ENCODE measurements around the gene C9orf50. TPM values are rescaled to one million over a fixed set of nuclear protein-coding genes. Genes with fewer than 3 reads are reported as not detected.

Gene C9orf50
- total RNA-seq, 4 donors from 2014 or later, result not detected

GRCh38 chr9:129562917-129563316, 58.0 kb downstream of the C9orf50 start:
- Histone ChIP-seq H3K9me3 (no peaks in the 10 kb centered on the region), H3K36me3 (no peaks in the 10 kb centered on the region), H3K27me3 (peaks cover 0 to under 1% (median 0%) of the 10 kb centered on the region in 4 donors), H3K4me1 (peaks cover 3 to 28% (median 7%) of the 10 kb centered on the region in 3 donors), H3K4me3 (no peak overlapping the region), H3K27ac (no peak overlapping the region)
- TF ChIP-seq CTCF (IDR thresholded peaks at IDR 0.05) (no peak), POLR2A (IDR thresholded peaks at IDR 0.05) (no peak)
- WGBS, 2 donors, result 81 to 84% methylated on average over 8 of the region's 8 CpGs
- intact Hi-C loops (cut with DNase I), result no loop called here
- DNase-seq, result no peak

GRCh38 chr9:129562514-129562913, 58.4 kb downstream of the C9orf50 start:
- TF ChIP-seq CTCF (IDR thresholded peaks at IDR 0.05) (no peak), POLR2A (IDR thresholded peaks at IDR 0.05) (no peak)
- Histone ChIP-seq H3K36me3 (no peaks in the 10 kb centered on the region), H3K9me3 (no peaks in the 10 kb centered on the region), H3K27me3 (no peaks in the 10 kb centered on the region), H3K4me1 (peaks cover 0 to 27% (median 4%) of the 10 kb centered on the region in 3 donors), H3K4me3 (no peak overlapping the region), H3K27ac (no peak overlapping the region)
- 83% methylated on average over 12 of the region's 12 CpGs for WGBS, 2 donors
- intact Hi-C loops (cut with DNase I), result no loop called here
- no peak for DNase-seq

Other genes with a start within 250 kb of the C9orf50 start
- gene NTMT1, start 5.1 kb upstream of the C9orf50 start, total RNA-seq, result 10 to 100 TPM; 14.0 to 17.6 (median 16.0) TPM
- gene ASB6, start 21.1 kb upstream of the C9orf50 start, total RNA-seq, result 10 to 100 TPM; 15.4 to 22.5 (median 17.6) TPM
- gene PRRX2, start 44.5 kb upstream of the C9orf50 start, total RNA-seq, result 1 to 10 TPM in 3 of 4 donors, under 1 TPM in 1; 0.82 to 3.8 (median 2.3) TPM
- 10 to 100 TPM in 3 of 4 donors, 1 to 10 TPM in 1; 5.6 to 31.2 (median 14.9) TPM for gene PTGES, start 131.9 kb upstream of the C9orf50 start, total RNA-seq
- gene TOR1B, start 182.1 kb upstream of the C9orf50 start, total RNA-seq, result 10 to 100 TPM; 16.1 to 17.3 (median 17.0) TPM
- 10 to 100 TPM; 11.3 to 34.7 (median 24.8) TPM for gene TOR1A, start 203.0 kb upstream of the C9orf50 start, total RNA-seq
- gene C9orf78, start 214.2 kb upstream of the C9orf50 start, total RNA-seq, result 10 to 100 TPM; 31.2 to 92.3 (median 51.5) TPM
- gene USP20, start 214.4 kb upstream of the C9orf50 start, total RNA-seq, result 10 to 100 TPM; 12.3 to 19.7 (median 13.6) TPM